GM21528 (cell line): ENCODE results near the gene PFKFB3.
"Not testable (repeated sequence)": the region's sequence is repeated elsewhere in the genome, so short reads cannot be mapped to it uniquely, and the experiment has no call there.

ENCODE experiments used
- ATAC-seq: cut with Tn5 transposase; IDR thresholded peaks from one replicate; pipeline ENCODE4 v1.9.1; 2021; ENCODE audit warnings: mild to moderate bottlenecking, moderate library complexity; ENCODE audit not compliant: unreplicated experiment, low FRiP score

The PFKFB3 gene

DNA sequence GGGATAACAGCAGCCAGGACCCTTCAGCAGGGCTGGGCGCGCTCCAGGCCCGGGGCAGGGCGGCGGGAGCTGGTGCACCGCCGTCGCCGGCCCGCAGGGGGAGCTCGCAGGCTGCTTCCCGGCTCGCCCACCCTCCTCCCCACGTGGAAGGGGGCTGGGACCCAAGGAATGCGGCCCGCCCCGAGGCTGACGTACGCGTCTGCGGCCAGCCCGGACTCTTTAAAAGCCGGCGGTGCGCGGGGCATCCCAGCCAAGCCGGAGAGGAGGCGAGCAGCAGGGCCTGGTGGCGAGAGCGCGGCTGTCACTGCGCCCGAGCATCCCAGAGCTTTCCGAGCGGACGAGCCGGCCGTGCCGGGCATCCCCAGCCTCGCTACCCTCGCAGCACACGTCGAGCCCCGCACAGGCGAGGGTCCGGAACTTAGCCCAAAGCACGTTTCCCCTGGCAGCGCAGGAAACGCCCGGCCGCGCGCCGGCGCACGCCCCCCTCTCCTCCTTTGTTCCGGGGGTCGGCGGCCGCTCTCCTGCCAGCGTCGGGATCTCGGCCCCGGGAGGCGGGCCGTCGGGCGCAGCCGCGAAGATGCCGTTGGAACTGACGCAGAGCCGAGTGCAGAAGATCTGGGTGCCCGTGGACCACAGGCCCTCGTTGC lies at the start of gene PFKFB3:
PFKFB3 (plus strand) TSS at position 249 of the 647 bp plus-strand sequence; CDS start at position 578, 329 bp downstream.
- ATAC-seq = peak; percentile 78

DNA sequence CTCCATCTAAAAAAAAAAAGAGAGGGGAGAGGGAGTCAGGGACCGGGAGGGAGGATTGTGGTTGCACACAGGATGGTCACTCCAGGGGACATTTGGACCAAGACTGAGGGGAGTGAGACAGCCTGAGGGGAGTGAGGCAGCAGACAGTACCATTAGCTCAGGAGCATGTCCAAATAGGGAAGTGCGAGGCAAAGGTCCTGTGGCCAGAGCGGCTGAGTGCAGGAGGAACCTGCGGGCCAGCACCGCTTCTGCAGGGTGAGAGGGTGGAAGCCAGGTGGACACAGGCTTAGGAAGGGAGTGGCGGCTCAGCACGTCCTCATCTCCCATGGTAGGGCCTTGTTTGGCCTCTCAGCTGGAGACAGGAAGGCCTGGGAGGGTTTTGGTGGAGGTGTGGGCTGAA lies 48.9 kb upstream of the PFKFB3 start:
- no peak for ATAC-seq

DNA sequence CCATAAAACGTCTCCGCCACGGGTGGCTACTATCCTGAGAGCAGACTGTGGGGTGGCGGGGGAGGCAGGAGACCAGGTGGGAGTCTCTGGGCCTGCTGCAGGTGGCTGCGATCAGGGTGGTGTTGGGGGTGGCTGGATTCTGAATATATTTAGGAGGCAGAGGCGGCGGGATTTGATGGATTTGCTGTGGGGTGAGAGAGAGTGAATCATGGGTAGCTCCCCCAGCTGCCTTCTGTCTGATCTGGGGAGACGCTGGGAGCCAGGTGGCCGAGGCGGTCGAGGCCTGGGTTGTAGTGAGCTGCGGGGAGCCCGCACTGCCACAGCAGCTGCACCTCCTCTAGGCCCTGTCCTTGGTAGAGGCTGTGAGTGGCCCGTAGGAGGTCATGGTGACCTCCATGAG lies 48.2 kb upstream of the PFKFB3 start:
- no peak for ATAC-seq

DNA sequence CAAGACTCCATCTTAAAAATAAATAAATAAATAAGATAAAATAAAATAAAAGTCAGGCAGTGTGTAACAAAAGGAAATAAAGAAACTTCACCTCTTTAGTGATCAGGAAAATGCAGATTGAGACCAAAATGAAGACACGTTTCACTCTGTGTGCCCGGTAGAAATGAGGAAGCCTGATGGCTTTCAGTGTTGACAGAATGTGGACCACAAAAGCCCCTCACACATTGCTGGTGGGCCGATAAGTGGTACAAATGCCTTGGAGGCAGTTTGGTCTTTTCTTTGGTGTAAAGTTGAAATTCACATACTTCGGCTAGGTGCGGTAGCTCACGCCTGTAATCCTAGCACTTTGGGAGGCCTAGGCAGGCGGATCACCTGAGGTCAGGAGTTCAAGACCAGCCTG lies 44.5 kb upstream of the PFKFB3 start:
- no peak for ATAC-seq

DNA sequence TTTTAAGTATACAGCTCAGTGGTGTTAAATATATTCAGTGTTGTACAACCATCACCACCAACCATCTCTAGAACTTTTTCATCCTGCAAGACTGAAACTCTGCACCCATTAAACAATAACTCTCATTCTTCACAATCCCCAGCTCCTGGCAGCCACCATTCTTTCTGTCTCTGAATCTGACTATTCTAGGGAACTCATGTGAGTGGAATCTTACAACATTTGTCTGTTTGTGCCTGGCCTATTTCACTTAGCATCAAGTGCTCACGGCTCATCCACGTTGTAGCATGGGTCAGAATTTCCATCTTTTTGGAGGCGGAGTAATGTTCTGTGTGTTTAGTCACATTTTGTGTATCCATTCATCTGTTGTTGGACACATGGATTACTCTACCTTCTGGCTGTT lies 40.8 kb upstream of the PFKFB3 start:
- no peak for ATAC-seq

DNA sequence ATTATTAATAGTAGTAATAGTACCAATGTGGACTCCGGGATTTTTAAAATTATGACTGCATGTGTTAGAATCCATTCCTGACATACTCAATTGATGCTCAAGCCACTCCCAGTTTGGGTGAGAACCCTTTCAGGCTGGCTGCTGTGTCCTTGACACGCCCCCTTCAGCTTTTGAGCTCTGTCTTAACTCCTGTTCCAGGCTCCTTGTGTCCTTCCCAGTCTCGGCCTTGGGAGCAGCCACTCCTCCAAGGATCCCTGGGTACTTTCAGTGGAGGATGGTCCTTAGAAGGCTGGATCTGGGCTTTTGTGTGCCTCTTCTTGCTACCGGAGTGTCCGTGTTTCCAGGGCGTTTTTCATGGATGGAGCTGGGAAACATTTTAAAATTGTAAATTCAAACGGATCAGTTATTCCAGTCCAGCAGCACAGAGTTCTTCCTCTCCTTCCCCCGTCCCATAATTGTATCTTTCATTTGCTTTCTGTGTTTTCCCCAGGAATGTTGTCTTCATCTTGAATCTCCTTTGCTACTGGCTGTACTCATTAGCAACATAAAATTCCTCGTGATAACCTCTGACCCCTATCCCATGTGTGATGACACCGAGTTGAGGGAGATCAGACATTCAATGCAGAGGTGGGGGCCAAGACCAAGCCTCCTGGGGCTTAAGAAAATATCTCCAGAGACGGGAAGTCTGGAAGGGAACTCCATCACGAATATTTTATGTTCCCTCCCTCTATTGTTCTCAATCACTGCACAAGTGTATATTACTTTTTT lies 40.0 kb upstream of the PFKFB3 start:
- no peak for ATAC-seq

DNA sequence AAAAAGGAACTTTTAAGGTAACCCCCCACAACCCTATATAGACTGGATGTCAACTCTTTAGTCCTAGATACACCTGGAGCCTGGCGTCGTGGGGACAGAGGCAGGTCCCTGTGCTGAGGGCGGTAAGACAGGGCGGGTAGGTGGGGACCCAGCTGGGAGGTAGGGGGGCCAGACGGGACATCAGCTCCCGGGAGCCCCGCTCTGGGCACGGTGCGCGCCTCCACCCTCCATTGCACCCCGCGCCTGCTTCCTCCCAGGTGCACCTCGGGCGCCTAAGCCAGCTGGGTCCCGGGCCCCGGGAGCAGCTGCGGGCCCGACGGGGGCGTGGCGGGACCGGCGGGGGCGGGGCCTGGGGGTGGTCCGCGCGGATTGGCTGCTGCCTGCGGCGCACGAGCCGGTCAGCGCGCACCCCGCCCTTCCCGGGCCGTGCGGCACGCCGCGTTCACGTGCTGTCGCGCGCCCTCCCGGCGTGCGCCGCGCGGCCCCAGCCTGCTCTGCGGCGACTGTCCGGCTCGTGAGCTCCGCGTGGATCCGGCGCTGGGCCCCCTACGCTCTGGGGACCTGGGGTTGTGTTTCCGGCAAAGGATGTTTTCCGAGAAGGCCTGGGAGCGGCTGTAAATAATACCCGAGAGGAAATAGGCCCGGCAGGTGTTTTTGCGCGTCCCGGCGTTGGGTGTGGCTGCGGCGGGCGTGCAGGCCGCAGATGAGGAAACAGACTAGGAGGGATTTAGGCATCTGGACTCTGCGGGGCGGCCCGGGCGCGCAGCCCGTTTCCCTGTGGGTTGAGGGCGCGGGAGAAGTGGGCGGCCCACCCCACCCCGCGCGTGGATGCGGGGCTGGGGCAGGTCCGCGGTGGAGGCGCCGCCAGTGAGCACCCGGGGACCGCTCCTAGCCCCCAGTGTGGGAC lies 39.1 kb upstream of the PFKFB3 start:
- ATAC-seq = peak; percentile 97

DNA sequence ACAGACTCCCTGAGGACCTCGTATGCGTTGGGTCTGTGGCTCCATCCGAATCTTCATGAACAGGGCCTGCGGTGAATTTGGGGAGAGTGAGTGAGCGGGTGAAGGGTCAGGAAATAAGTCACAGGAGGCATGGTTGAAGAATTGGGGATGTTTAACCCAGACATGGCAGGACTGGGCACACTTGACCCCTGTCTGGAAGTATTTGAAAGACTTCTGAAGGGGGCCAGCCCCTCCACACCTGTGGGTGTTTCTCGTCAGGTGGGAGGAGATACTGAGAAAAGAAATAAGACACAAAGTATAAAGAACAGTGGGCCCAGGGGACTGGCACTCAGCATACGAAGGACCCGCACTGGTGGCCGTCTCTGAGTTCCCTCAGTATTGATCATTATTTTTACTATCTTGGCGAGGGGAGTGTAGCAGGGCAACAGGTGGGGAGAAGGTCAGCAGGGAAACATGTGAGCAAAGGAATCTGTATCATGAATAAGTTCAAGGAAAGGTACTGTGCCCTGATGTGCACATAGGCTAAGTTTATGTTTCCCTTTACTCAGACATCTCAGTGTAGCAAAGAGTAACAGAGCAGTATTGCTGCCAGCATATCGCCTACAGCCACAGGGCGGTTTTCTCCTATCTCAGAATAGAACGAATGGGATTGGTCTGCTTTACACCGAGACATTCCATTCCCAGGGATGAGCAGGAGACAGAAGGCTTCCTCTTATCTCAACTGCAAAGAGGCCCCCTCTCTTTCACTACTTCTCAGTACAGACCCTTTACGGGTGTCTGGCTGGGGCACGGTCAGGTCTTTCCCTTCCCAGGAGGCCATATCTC lies 38.2 kb upstream of the PFKFB3 start:
- no peak for ATAC-seq

DNA sequence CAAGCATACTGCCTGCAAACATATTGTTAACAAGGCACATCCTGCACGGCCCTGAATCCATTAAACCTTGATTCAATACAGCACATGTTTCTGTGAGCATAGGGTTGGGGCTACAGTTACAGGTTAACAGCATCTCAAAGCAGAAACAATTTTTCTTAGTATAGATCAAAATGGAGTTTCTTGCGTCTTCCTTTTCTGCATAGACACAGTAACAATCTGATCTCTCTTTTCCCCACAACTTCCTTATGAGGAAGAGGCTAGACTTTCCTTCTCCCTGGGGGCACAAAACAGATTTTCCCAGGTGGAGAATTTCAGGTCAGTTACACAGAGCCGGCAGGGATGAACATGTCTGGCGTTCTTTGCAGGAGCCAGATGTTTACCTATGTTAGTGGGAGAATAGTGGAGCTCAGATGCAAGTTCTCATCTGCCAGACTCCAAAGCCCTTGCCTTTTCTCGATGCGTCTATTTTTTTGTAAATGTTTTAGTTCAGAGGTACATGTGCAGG lies 37.5 kb upstream of the PFKFB3 start:
- no peak for ATAC-seq

DNA sequence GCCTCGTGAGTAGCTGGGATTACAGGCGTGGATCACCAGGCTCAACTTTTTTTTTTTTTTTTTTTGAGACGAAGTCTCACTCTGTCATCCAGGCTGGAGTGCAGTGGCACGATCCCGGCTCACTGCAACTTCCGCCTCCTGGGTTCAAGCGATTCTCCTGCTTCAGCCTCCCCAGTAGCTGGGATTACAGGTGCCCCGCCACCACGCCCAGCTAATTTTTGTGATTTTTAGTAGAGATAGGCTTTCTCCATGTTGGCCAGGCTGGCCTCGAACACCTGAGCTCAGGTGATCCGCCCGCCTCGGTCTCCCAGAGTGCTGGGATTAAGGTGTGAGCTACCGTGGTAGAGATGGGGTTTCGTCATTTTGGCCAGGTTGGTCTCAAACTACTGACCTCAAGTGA lies 36.8 kb upstream of the PFKFB3 start:
- ATAC-seq = not testable (repeated sequence)

DNA sequence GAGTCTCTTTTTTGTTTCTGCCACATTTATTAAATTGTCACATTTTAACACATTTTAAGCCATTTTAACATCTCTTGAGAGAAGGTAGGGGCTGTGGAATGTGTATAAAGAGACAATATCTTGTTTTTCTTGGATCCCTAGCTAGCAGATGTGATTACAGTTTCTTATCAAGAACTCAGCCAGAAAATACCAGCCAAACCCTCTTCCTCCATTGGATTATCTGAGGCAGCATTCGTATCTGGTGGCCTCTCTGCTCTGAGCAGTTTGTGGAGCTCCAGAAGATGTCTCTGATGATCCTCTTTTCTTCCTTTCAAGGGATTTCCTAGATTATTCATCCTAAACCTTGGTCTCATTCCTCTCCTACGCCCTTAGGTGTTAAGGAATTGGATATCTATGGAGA lies 35.3 kb upstream of the PFKFB3 start:
- no peak for ATAC-seq

DNA sequence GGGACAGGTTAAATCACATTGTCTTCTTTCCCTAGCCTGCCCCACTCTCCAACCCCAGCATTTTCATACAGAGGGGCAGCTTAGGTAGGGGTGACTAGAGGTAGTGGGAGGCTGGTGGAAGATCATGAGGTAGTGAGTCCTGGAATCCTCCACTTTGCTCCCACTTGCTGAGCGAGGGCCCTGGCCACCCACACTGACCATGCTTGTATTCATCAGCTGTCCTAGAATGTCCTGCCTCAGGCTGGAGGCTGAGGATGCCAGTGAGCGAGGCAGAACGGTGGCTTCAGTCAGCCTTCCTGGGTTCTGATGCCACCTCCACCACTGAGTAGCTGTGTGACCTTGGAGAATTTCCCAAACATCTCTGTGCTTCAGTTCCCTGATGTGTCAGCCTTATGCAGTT lies 34.6 kb upstream of the PFKFB3 start:
- ATAC-seq = no peak

DNA sequence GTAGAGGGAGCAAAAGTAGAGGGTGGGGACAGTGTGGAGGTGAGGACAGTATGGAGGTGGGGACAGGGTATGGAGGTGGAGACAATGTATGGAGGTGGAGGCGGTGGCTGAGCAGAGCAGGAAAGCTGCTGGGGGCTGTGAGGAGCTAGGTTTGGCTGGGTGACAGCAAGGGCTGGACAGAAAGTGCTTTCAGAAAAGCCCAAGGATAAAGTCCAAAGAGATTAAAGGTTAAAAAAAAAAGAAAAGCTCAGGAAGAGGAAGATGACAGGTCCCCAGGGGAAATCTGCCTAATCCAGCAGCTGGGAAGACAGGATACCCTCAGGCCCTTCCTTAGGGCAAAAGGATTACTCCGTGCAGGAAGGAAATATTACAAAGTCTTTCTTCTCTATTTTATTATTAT lies 32.1 kb upstream of the PFKFB3 start:
- no peak for ATAC-seq

DNA sequence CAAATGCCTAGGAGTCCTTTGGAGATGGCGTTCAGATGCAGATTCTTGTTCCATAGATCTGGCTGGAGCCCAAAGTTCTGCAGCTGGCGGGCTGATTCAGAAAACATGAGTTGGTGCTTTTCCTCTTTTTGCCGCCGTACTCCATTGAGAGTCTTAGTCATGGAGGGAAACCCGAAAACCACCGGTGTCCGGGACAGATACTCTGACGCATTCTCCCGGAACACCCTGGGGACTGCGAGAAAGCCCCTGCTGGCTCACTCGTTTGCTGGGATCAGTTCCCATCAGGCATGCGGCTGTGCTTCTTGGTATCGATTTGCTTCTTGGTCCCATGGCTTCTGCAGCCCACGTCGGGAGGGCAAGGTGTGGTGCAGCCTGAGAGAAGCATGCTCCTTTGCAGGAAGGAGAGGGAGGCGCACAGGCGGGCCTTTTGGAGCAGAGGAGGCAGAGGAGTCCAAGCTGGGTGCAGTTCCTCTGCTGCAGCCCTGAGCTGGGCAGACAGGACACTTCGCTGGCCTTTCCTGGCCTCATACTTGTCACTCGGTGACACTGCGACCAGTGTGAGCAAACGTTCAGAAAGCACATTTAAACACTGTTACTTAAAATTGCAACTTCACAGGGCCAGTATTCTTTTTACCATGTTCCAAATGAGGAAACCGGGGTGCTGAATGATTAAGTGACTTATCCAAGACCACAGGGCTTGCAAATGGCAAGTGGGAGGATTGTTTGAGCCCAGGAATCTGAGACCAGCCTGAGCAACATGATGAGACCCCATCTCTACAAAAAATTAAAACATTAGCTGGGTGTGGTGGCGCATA lies 30.6 kb upstream of the PFKFB3 start:
- no peak for ATAC-seq

DNA sequence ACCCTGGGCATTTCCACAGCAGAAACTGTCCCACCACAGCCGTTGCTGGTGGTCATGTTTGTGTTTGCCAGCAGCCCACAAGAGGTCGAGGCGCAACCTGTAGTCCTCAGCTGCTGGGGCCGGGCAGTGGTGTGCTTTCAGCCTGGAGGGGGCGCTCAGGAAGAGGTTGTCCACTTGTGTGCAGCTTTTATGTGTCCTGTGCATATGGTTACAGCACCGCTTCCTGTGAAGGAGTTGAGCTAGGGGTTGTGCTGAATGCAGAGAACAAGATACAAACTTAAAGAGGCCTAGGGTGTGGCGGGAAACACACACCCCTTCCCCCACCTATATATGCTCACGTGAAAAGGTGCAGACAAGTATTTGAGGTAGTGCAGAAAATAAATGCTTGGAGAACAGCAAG lies 29.5 kb upstream of the PFKFB3 start:
- ATAC-seq = no peak

DNA sequence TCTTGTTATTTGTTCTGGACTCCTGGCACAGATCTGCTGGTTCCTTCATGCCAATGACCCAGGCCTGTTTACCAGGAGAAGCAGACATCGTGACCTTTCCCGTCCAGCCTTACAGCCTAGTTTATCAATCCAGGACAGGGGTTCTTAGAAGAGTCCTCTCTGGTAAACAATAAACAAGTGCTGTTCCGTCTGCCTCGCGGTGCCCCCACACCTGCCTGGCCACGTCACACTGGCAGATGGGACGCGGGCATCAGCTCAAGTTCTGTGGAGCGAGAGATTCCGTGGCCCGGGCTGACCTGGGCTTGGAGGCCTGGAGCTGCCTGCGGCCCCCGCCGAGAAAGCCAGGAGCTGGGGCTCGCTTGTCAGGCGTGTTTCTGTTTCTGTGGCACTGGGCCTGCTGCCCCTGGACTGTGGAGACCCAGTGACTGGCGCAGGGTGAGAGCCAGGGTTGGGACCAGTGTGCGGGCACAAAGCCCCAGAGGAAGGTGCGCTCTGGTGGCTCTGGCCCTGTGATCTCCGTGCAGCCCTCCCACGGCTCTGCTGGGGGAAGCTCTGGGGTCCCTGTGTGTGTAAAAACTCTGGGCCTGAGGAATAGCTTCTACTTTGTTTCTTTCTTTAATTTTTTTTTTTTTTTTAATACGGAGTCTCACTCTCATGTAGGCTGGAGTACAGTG lies 28.4 kb upstream of the PFKFB3 start:
- no peak for ATAC-seq

DNA sequence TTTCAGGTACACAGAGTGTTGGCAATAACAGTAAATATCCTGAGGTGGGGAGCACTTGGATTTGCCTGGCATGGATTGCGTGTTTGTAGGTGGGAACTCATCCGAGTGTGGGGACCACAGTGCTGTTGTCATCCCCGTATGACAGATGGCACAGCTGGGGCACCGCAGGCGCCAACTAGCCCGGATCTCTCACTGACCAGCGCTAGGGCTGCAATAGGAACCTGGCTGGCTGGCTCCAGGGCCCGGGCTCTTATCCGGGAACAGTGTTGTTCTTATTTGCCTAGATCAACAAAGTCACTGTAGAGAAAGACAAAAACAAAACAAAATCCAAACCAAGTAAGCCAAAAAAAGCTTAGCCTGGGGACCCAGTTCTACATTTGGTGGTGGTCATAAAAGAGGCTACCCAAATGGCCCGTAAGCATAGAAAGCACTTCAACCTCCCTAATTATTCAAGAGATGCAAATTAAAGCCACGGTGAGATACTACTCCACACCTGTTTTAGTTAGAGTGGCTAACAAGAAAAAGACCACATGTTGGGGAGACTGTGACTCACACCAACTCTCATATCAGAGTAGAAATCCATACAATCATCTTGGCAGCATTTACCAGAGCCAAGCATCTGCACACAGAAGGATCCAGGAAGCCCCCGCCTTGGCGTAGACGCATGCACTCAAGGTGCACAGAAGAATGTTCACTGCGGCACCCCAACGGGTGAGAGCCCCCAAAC lies 27.2 kb upstream of the PFKFB3 start:
- ATAC-seq = no peak

DNA sequence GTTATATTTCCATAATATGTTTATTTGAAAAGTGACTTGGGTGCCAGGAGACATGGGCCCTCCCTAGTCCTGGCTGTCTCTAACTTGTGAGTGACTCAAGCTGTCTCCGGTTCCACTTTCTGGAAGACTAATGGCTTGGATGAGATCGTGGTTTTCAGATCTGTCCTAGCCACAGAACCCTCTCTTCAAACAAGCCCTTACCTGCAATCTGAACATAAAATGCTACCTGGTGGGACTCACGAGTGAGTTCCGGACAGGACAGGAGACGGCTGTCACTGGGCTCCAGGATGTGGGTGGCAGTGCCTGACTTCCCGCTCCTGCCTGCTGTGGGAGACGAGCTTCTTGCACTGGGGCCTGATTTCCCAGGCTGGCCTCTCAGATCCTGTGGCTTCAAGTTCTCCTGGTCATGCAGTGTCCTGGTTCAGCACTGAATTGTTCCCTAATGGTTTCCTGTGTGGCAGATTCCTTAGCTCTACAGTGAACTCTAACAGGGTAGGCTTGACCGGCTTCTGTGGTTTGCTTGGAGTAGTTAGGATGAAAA lies 26.0 kb upstream of the PFKFB3 start:
- ATAC-seq = no peak
